IgD-negative memory B cell (primary cell): ENCODE measurements around the gene STXBP2. TPM values are rescaled to one million over a fixed set of nuclear protein-coding genes. Genes with fewer than 3 reads are reported as not detected.

Source experiments
- H3K27ac Mint-ChIP-seq, 3 donors: one replicate each; pipeline ENCODE4 v1.8.0; 2020 to 2022; ENCODE audit warnings: mild to moderate bottlenecking in 3 of 3, mixed read lengths in 3 of 3, moderate library complexity in 1 of 3
- H3K27me3 Mint-ChIP-seq: one replicate; pipeline ENCODE4 v1.8.0; 2021; ENCODE audit warnings: mixed read lengths
- H3K36me3 Mint-ChIP-seq: one replicate; pipeline ENCODE4 v1.8.0; 2020; ENCODE audit warnings: mild to moderate bottlenecking, mixed read lengths
- H3K4me1 Mint-ChIP-seq, 3 donors: one replicate each; pipeline ENCODE4 v1.8.0; 2020 to 2022; ENCODE audit warnings: mixed read lengths in 3 of 3, mild to moderate bottlenecking in 1 of 3
- H3K4me3 Mint-ChIP-seq, 4 donors: one replicate each; pipeline ENCODE4 v1.8.0; 2020 to 2022; ENCODE audit warnings: mild to moderate bottlenecking in 4 of 4, mixed read lengths in 4 of 4, moderate library complexity in 3 of 4
- H3K9me3 Mint-ChIP-seq, 3 donors: one replicate each; pipeline ENCODE4 v1.8.0; 2020 to 2021; ENCODE audit warnings: mixed read lengths in 3 of 3, mild to moderate bottlenecking in 1 of 3
- polyA plus RNA-seq: library from polyadenylated mRNA; unstranded; fragments of 300-500 nt; fragmentation: Illumina TruSeq; gene quantifications from one replicate; pipeline ENCODE4 v1.2.3, GENCODE V29; 2021

The STXBP2 gene
- polyA plus RNA-seq, 1 donor from 2014 or later: 70.2 TPM

- Mint-ChIP-seq H3K36me3 (peaks cover 2% of the 10 kb centered on the region), H3K4me3 (no peak overlapping the region), H3K9me3 (peaks cover 0 to 4% (median 0%) of the 10 kb centered on the region in 3 donors), H3K4me1 (peaks cover 0 to 2% (median 0%) of the 10 kb centered on the region in 3 donors), H3K27me3 (peaks cover 4% of the 10 kb centered on the region), H3K27ac (no peak overlapping the region)
Measured at GRCh38 chr19:7607212-7607873, 29.6 kb upstream of the STXBP2 start.

- Mint-ChIP-seq H3K9me3 (peaks cover 0 to 4% (median 0%) of the 10 kb centered on the region in 3 donors), H3K4me3 (no peak overlapping the region), H3K36me3 (peaks cover 2% of the 10 kb centered on the region), H3K27me3 (peaks cover 4% of the 10 kb centered on the region), H3K4me1 (peaks cover 0 to 2% (median 0%) of the 10 kb centered on the region in 3 donors), H3K27ac (no peak overlapping the region)
Measured at GRCh38 chr19:7607874-7608560, 28.9 kb upstream of the STXBP2 start.

GRCh38 chr19:7610491-7611240 is 26.2 kb upstream of the STXBP2 start:
- H3K4me3 Mint-ChIP-seq: no peak overlapping the region
- H3K27ac Mint-ChIP-seq: no peak overlapping the region
- H3K4me1 Mint-ChIP-seq: peaks cover 0 to 3% (median 0%) of the 10 kb centered on the region in 3 donors
- peaks cover 0 to 2% (median 0%) of the 10 kb centered on the region in 3 donors for H3K9me3 Mint-ChIP-seq
- H3K27me3 Mint-ChIP-seq: no peaks in the 10 kb centered on the region
- peaks cover 2% of the 10 kb centered on the region for H3K36me3 Mint-ChIP-seq

- Mint-ChIP-seq H3K36me3 (no peaks in the 10 kb centered on the region), H3K4me1 (peaks cover 0 to 3% (median 0%) of the 10 kb centered on the region in 3 donors), H3K4me3 (no peak overlapping the region), H3K27ac (no peak overlapping the region), H3K27me3 (no peaks in the 10 kb centered on the region), H3K9me3 (peaks cover 0 to 2% (median 0%) of the 10 kb centered on the region in 3 donors)
Measured at GRCh38 chr19:7611541-7612279, 25.2 kb upstream of the STXBP2 start.

DNA sequence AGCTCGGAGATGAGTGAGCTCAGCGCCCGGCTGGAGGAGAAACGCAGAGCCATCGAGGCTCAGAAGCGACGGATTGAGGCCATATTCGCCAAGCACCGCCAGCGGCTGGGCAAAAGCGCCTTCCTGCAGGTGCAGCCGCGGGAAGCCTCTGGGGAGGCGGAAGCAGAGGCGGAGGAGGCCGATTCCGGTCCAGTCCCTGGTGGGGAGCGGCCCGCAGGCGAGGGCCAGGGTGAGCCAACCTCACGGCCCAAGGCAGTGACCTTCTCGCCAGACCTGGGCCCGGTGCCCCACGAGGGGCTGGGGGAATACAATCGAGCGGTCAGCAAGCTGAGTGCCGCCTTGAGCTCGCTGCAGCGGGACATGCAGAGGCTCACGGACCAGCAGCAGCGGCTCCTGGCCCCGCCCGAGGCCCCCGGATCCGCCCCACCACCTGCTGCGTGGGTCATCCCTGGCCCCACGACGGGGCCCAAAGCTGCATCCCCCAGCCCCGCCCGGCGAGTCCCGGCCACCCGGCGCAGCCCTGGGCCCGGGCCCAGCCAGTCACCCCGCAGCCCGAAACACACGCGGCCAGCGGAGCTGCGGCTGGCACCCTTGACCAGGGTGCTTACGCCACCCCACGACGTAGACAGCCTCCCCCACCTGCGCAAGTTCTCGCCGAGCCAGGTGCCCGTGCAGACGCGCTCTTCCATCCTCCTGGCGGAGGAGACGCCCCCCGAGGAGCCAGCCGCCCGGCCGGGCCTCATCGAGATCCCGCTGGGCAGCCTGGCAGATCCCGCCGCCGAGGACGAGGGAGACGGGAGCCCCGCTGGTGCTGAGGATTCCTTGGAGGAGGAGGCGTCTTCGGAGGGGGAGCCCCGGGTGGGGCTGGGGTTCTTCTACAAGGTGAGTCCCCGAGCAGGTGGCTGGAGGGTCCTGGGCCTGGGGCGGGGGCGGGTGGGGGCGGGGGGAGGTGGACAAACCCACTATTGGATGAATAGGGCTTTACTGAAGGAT is 24.3 kb upstream of the STXBP2 start:
- no peaks in the 10 kb centered on the region for H3K36me3 Mint-ChIP-seq
- H3K27ac Mint-ChIP-seq: no peak overlapping the region
- no peaks in the 10 kb centered on the region for H3K27me3 Mint-ChIP-seq
- H3K4me1 Mint-ChIP-seq: peaks cover 0 to 3% (median 0%) of the 10 kb centered on the region in 3 donors
- no peak overlapping the region for H3K4me3 Mint-ChIP-seq
- H3K9me3 Mint-ChIP-seq: peaks cover 0 to 2% (median 0%) of the 10 kb centered on the region in 3 donors

DNA sequence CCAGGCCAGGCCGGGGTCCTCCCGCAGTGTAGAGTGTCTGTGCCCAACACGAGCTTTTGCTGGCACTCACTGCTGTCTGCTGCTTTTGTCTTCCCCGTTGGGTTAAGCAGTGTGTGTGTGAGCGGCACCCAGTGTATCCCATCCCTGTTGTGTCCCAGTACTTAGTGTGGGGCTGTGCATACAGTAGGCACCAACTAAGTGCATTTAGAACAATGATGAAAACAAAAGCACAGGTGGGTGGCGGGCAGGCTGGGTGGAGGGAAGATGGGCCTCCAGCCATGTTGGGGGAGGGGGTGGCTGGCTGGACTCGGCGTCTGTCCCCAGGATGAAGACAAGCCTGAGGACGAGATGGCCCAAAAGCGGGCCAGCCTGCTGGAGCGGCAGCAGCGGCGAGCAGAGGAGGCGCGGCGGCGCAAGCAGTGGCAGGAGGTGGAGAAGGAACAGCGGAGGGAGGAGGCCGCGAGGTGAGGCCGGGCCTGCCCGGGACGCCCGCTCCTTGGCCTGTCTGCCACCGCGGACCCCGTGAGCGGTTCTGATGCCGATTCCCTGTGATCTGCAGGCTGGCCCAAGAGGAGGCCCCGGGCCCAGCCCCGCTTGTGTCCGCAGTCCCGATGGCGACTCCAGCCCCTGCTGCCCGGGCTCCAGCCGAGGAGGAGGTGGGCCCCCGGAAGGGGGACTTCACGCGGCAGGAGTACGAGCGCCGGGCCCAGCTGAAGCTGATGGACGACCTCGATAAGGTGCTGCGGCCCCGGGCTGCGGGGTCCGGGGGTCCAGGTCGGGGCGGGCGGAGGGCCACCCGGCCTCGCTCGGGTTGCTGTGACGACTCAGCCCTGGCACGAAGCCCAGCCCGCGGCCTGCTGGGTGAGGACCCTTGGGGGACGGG is 21.8 kb upstream of the STXBP2 start:
- no peaks in the 10 kb centered on the region for H3K27me3 Mint-ChIP-seq
- H3K36me3 Mint-ChIP-seq: peaks cover 5% of the 10 kb centered on the region
- H3K27ac Mint-ChIP-seq: peak overlapping the region in 2 of 3 donors; percentile 41 to 69
- no peaks in the 10 kb centered on the region for H3K9me3 Mint-ChIP-seq
- H3K4me1 Mint-ChIP-seq: peaks cover 0 to 7% (median 0%) of the 10 kb centered on the region in 3 donors
- H3K4me3 Mint-ChIP-seq: no peak overlapping the region

GRCh38 chr19:7617172-7617571 is 19.7 kb upstream of the STXBP2 start:
- no peaks in the 10 kb centered on the region for H3K9me3 Mint-ChIP-seq
- peak overlapping the region in 1 of 4 donors; percentile 28 for H3K4me3 Mint-ChIP-seq
- peaks cover 11% of the 10 kb centered on the region for H3K36me3 Mint-ChIP-seq
- H3K27ac Mint-ChIP-seq: no peak overlapping the region
- H3K4me1 Mint-ChIP-seq: peaks cover 0 to 7% (median 0%) of the 10 kb centered on the region in 3 donors
- no peaks in the 10 kb centered on the region for H3K27me3 Mint-ChIP-seq

GRCh38 chr19:7617735-7618134 is 19.2 kb upstream of the STXBP2 start:
- H3K9me3 Mint-ChIP-seq: no peaks in the 10 kb centered on the region
- H3K4me1 Mint-ChIP-seq: peaks cover 0 to 7% (median 0%) of the 10 kb centered on the region in 3 donors
- H3K4me3 Mint-ChIP-seq: peak overlapping the region in 1 of 4 donors; percentile 47
- no peak overlapping the region for H3K27ac Mint-ChIP-seq
- peaks cover 11% of the 10 kb centered on the region for H3K36me3 Mint-ChIP-seq
- H3K27me3 Mint-ChIP-seq: no peaks in the 10 kb centered on the region

GRCh38 chr19:7618348-7618747 is 18.6 kb upstream of the STXBP2 start:
- Mint-ChIP-seq H3K27me3 (no peaks in the 10 kb centered on the region), H3K9me3 (no peaks in the 10 kb centered on the region), H3K27ac (peak overlapping the region in 1 of 3 donors; percentile 87), H3K4me1 (peaks cover 0 to 7% (median 0%) of the 10 kb centered on the region in 3 donors), H3K4me3 (peak overlapping the region in 1 of 4 donors; percentile 65), H3K36me3 (peaks cover 11% of the 10 kb centered on the region)

GRCh38 chr19:7618771-7619510 is 18.0 kb upstream of the STXBP2 start:
- Mint-ChIP-seq H3K9me3 (no peaks in the 10 kb centered on the region), H3K4me3 (no peak overlapping the region), H3K27ac (peak overlapping the region in 1 of 3 donors; percentile 87), H3K4me1 (peaks cover 0 to 7% (median 0%) of the 10 kb centered on the region in 3 donors), H3K27me3 (no peaks in the 10 kb centered on the region), H3K36me3 (peaks cover 11% of the 10 kb centered on the region)

DNA sequence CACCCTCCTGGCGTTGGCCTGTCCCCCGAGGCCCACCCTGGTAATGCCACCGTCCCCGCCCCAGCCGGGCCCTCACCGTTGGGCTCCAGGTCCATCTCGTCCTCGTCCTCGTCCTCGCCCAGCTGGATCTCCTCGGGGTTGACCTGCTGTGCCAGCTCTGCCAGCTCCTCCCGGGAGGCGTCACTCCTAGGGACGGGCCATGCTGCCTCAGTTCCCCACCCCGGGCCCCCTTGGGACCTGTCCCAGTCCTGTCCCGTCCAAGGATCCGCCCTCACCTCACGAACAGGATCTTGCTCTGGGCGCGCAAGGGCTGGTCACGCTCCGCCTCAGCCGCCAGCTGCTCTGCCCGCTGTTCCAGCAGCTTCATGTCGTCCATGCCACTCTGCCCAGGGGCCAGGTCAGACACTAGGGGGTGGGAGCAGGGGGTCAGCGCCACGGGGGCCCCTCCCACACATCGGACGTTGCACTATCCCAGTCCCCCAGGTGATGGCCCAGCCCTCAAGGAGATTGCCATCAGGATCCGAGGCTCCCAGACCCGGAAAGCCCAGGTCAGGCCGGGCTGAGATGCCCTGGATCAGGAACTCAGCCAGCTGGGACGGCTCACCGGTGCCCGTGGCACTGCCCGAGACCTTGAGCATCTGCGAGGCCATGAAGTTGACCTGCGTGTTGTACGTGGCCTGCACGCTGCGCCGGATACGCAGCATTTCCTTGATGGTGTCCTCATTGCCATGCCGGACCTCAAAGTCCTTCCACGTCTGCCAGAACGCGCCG is 17.1 kb upstream of the STXBP2 start:
- peaks cover 13% of the 10 kb centered on the region for H3K36me3 Mint-ChIP-seq
- H3K27me3 Mint-ChIP-seq: no peaks in the 10 kb centered on the region
- H3K4me3 Mint-ChIP-seq: peak overlapping the region in 1 of 4 donors; percentile 32
- peak overlapping the region in 1 of 3 donors; percentile 35 for H3K27ac Mint-ChIP-seq
- no peaks in the 10 kb centered on the region for H3K9me3 Mint-ChIP-seq
- H3K4me1 Mint-ChIP-seq: peaks cover 0 to 4% (median 0%) of the 10 kb centered on the region in 3 donors
